Measurements from ENCODE around the gene WRAP73.

GRCh38 chr1:3593745-3594144, 56.2 kb downstream of the WRAP73 start:
- TF ChIP-seq, protein P1, sequence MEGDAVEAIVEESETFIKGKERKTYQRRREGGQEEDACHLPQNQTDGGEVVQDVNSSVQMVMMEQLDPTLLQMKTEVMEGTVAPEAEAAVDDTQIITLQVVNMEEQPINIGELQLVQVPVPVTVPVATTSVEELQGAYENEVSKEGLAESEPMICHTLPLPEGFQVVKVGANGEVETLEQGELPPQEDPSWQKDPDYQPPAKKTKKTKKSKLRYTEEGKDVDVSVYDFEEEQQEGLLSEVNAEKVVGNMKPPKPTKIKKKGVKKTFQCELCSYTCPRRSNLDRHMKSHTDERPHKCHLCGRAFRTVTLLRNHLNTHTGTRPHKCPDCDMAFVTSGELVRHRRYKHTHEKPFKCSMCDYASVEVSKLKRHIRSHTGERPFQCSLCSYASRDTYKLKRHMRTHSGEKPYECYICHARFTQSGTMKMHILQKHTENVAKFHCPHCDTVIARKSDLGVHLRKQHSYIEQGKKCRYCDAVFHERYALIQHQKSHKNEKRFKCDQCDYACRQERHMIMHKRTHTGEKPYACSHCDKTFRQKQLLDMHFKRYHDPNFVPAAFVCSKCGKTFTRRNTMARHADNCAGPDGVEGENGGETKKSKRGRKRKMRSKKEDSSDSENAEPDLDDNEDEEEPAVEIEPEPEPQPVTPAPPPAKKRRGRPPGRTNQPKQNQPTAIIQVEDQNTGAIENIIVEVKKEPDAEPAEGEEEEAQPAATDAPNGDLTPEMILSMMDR (IDR thresholded peaks at IDR 0.05), result no peak
- TF ChIP-seq EP300 (IDR thresholded peaks at IDR 0.05), result no peak
- no peak for TF ChIP-seq POLR2A (IDR thresholded peaks at IDR 0.05)
